Small intestine (tissue), 7 donors: Measurements from ENCODE around the gene HIC1. TPM values are rescaled to one million over a fixed set of nuclear protein-coding genes. Genes with fewer than 3 reads are reported as not detected.

Experiments used
- DNase-seq, 2 donors: peaks; one replicate each; pipeline versions ENCODE4 v3.0.0 to v3.0.0-alpha.2; 2013
- FAIRE-seq: peaks from 2 replicates; lab custom pipeline; 2012; peaks lifted over from hg19 to GRCh38; lab: Jason Lieb, UNC
- H3K27ac ChIP-seq, 3 donors: one replicate each; pipeline ENCODE4 v1.5.1; 2013; ENCODE audit warnings: low read length in 2 of 3, mild to moderate bottlenecking in 2 of 3, control low read depth in 1 of 3, inconsistent platforms in 1 of 3, low read depth in 1 of 3, moderate library complexity in 1 of 3
- H3K27me3 ChIP-seq, 3 donors: one replicate each; pipeline ENCODE4 v1.6.1; 2013; ENCODE audit warnings: low read length in 3 of 3, inconsistent platforms in 1 of 3; ENCODE audit not compliant: control insufficient read depth in 3 of 3, insufficient read depth in 3 of 3
- H3K36me3 ChIP-seq, 3 donors: one replicate each; pipeline ENCODE4 v1.6.1; 2013; ENCODE audit warnings: low read length in 3 of 3, inconsistent platforms in 1 of 3, low read depth in 1 of 3, mild to moderate bottlenecking in 1 of 3, moderate library complexity in 1 of 3; ENCODE audit not compliant: control insufficient read depth in 3 of 3, insufficient read depth in 2 of 3
- H3K4me1 ChIP-seq, 3 donors: one replicate each; pipeline ENCODE4 v1.6.1; 2013; ENCODE audit warnings: low read length in 2 of 3, inconsistent platforms in 1 of 3, low read depth in 1 of 3, mild to moderate bottlenecking in 1 of 3, moderate library complexity in 1 of 3; ENCODE audit not compliant: control insufficient read depth in 3 of 3, insufficient read depth in 2 of 3
- H3K4me3 ChIP-seq, 3 donors: one replicate each; pipeline ENCODE4 v1.5.1; 2013; ENCODE audit warnings: low read length in 3 of 3, control low read depth in 1 of 3, inconsistent platforms in 1 of 3, low read depth in 1 of 3, mild to moderate bottlenecking in 1 of 3, moderate library complexity in 1 of 3
- H3K9me3 ChIP-seq, 2 donors: one replicate each; pipeline ENCODE4 v1.6.1; 2013; ENCODE audit warnings: low read depth in 1 of 2, low read length in 1 of 2; ENCODE audit not compliant: control insufficient read depth in 2 of 2, insufficient read depth in 1 of 2
- WGBS, 3 donors: extraction: QIAGEN DNeasy Blood & Tissue Kit; methylation state at CpG; one replicate each; pipeline ENCODE4 v1.1.7; 2013; 5-methylcytosine and 5-hydroxymethylcytosine counted together
- polyA plus RNA-seq, 4 donors: library from polyadenylated mRNA; stranded (reverse) in 3 of 4; unstranded in 1 of 4; fragments of 200-250 nt in 3 of 4; fragments of 120-200 nt in 1 of 4; gene quantifications; one replicate each; pipeline versions ENCODE4 v1.2.1 to v1.2.3, GENCODE V29; 2013
- donor health status: healthy with polysubstance abuse.
- donor health status: control.
- donor health status: control.
- donor health status: Bipolar disorder and iron deficiency.
- donor health status: healthy.

HIC1 gene
- polyA plus RNA-seq, 4 donors: 0.89 to 11.2 (median 6.6) TPM

DNA sequence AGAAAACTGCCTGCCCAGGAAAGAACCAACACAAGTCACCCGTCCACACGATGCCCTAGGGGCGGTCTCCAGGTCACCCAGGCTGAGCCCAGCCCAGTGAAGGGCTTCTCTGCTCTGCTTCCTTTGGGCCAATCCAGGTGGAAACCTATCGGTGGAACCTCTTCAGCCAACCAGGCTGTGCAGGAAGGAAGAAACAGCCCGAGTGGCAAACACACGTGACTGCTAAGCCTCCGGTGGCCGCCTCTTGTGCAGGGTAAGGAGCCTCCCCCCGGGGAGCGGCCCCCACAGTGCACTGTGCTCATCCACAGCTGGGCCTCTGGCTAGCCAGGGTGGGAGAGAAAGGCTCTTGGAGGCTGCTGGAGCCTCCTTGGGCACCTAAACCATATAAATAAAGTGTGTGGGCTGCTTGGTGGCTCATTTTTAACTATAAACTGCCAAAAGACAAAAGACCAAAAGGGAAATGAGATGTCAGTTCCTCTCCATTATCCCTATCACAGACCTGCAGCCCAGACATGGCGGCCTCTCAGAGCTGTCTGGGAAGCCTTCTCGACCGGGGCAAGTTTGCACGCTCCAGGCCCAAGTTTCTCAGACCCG lies 32.2 kb upstream of the HIC1 start:
- Histone ChIP-seq H3K4me1 (peaks cover 0 to 15% (median 0%) of the 10 kb centered on the region in 3 donors), H3K36me3 (no peaks in the 10 kb centered on the region), H3K9me3 (no peaks in the 10 kb centered on the region), H3K27me3 (peaks cover 8 to 88% (median 25%) of the 10 kb centered on the region in 3 donors), H3K4me3 (no peak overlapping the region), H3K27ac (no peak overlapping the region)
- FAIRE-seq: no peak
- DNase-seq: no peak
- WGBS, 3 donors: 63 to 70% (median 66%) methylated on average over 15 of the region's 15 CpGs

DNA sequence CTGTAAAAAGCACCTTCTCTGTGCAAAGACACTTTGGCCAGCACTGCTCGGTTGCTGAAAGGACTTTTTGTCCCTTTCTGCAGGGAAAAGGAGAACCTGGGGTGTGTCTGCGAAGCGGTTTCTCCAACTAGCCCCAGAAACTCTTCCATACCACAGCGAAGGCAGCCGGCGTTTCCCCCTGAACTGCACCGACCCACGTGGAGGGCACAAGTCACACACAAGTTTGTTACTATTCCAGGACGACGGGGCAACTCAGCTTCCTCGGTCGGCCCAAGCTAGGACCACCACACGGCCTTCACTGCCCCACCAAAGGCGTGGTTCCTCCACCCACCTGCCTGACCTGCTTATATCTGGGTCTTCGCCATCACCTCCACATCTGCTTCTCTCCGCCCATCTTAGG lies 31.6 kb upstream of the HIC1 start:
- H3K27me3 ChIP-seq: peaks cover 6 to 90% (median 25%) of the 10 kb centered on the region in 3 donors
- H3K4me3 ChIP-seq: no peak overlapping the region
- H3K9me3 ChIP-seq: no peaks in the 10 kb centered on the region
- H3K4me1 ChIP-seq: peaks cover 0 to 15% (median 0%) of the 10 kb centered on the region in 3 donors
- H3K36me3 ChIP-seq: no peaks in the 10 kb centered on the region
- 39 to 59% (median 52%) methylated on average over 15 to 16 of the region's 16 CpGs for WGBS, 3 donors
- H3K27ac ChIP-seq: no peak overlapping the region
- FAIRE-seq (no peak), DNase-seq (no peak)

DNA sequence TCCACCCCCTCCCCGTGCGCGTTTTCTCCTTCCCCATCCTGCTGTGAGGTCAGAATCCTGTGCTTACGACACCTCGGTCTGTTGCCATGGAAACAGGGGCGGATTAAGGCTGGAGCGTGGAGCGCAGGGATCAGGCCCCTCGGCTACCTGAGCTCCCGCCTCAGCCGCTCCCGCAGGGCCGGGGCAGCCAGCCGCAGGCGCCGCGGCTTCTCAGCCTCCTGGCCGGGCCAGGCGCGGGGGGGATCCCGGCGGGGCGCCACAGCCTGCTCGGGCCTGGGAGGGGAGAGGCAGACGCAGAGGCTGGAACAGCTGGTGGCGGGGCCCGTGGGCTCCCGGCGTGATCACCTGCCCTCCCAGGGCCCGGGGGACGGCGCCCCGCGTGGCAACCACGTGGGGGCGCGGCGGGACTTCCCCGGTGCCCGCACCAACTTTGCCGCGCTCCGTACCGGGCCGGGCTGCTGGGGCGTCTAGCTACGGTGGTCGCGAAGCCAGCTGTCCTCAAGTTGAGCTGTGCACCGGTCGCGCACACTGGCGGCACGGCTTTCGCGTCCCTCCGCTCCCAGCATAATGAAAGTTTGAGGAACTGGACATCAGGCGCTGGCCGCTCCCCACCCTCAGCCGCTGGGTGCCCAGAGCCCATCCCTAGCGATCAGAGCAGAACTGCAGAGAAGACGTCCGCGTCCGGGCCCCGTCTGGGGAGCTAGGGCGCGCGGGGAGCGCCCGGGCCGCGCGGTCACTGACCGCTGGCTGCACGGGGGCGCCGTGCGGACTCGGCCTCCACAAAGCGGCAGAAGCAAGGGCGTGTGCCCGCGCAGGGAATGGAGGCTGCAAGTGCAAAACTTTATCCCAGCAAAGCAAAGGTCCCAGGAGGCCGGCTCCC lies 31.0 kb upstream of the HIC1 start:
- DNase-seq (peak in 1 of 2 donors; percentile 62), FAIRE-seq (no peak)
- Histone ChIP-seq H3K27ac (no peak overlapping the region), H3K4me1 (peaks cover 0 to 15% (median 0%) of the 10 kb centered on the region in 3 donors), H3K36me3 (no peaks in the 10 kb centered on the region), H3K27me3 (peaks cover 6 to 90% (median 25%) of the 10 kb centered on the region in 3 donors), H3K4me3 (peak overlapping the region in 1 of 3 donors; percentile 47), H3K9me3 (no peaks in the 10 kb centered on the region)
- WGBS, 3 donors: 1 to 4% (median 2%) methylated on average over 67 to 85 of the region's 85 CpGs

DNA sequence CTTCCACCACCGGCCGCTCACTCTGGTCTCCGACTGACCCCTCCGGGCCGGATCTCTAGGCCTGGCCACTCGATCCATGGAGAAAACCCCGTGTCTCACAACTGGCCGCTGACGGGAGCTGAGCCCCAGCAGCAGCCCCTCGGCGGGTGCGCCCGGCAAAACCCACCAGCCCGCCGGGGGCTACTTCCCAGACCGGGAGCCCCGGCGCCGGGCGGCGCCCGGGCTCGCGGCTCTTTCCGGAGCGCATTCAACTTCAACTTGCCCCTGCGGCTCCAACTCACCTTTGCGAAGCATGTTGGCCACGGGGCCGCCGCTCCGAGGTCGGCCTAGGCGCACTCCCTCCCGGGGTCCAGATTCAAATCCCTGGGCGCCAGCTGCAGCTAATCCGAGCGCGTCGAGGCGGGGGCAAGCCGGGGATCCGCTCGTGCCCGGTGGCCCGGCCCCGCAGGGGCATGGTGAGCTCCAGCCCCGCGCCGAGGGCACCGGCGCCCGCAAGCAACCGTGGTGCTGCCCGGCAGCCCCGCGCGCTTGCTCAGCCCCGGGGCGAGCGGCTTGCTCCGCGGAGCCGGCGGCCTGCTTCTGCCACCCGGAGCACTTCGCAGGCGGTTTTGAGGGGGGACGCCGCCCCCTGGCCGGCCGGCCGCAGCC lies 30.2 kb upstream of the HIC1 start:
- peaks cover 6 to 91% (median 23%) of the 10 kb centered on the region in 3 donors for H3K27me3 ChIP-seq
- H3K36me3 ChIP-seq: no peaks in the 10 kb centered on the region
- FAIRE-seq: no peak
- 1 to 2% (median 1%) methylated on average over 48 to 73 of the region's 73 CpGs for WGBS, 3 donors
- DNase-seq: peak in 1 of 2 donors; percentile 30
- H3K4me3 ChIP-seq: peak overlapping the region in 2 of 3 donors; percentile 47 to 51
- peaks cover 0 to 17% (median 3%) of the 10 kb centered on the region in 3 donors for H3K4me1 ChIP-seq
- no peaks in the 10 kb centered on the region for H3K9me3 ChIP-seq
- H3K27ac ChIP-seq: no peak overlapping the region

DNA sequence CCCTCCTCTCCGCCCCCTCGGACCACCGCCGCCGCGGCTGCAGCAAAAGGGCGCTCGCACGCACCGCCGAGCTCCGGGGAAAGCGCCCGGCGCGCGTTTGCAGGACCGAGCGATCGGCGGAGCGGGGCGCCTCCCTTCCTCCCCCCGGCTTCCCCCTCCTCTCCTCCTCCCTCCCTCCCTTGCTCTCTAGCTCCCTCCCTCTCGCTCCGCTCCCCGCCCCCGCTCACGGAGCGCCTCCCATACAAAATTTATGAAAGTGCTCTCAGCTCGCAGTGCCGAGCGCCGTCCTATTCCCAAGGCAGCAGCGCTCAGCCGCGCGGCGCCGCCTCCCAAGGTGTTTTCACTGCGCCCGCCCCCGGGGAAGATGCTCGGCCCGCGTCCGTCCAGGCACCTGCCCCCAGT lies 29.7 kb upstream of the HIC1 start, which contains the start of gene RTN4RL1:
Gene RTN4RL1 (minus strand): TSS at position 115 of the 402 bp plus-strand sequence. CDS start 469 bp downstream, outside the sequence.
- WGBS, 3 donors: 0 to 1% (median 0%) methylated on average over 36 to 47 of the region's 47 CpGs
- H3K36me3 ChIP-seq: no peaks in the 10 kb centered on the region
- H3K9me3 ChIP-seq: no peaks in the 10 kb centered on the region
- DNase-seq (peak; percentile 31 to 61), FAIRE-seq (no peak)
- peaks cover 0 to 18% (median 4%) of the 10 kb centered on the region in 3 donors for H3K4me1 ChIP-seq
- no peak within 1 kb of the TSS for H3K27ac ChIP-seq
- H3K4me3 ChIP-seq: peak within 1 kb of the TSS; percentile 32 to 51 (median 47)
- H3K27me3 ChIP-seq: peaks cover 6 to 87% (median 23%) of the 10 kb centered on the region in 3 donors

DNA sequence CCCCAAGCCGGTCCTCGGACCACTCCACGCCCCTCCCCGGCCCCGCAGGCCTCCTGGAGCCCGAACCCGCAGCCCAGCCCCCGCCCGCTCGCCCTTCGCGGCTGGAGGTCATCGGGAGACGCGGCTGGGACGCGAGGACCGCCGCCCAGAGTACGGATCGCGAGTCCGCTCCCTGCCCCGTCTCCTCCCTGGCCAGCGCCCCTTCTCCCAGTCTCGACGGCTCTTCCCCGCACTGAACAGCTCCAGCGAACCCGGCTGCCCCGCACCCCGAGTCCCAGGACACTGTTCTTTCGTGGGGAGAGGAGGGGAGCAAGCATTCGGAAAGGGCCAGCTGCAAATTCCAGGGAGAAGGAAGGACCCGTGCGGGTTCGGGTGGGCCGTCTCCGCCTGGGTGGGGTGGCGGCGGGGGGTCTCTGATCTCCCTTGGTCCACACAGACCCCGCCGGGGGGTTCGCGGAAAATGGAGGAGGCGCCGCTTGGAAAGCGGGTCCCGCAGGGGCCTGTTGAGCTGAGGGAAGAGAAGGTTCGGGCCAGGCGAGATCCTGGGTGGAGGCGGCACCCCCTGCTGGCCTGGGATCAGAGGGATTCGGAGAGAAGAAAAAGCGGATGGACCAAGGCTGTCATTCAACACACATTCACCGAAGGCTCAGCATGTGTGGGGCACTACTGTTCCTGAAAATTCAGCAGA lies 29.1 kb upstream of the HIC1 start:
- DNase-seq: peak; percentile 73 to 83

DNA sequence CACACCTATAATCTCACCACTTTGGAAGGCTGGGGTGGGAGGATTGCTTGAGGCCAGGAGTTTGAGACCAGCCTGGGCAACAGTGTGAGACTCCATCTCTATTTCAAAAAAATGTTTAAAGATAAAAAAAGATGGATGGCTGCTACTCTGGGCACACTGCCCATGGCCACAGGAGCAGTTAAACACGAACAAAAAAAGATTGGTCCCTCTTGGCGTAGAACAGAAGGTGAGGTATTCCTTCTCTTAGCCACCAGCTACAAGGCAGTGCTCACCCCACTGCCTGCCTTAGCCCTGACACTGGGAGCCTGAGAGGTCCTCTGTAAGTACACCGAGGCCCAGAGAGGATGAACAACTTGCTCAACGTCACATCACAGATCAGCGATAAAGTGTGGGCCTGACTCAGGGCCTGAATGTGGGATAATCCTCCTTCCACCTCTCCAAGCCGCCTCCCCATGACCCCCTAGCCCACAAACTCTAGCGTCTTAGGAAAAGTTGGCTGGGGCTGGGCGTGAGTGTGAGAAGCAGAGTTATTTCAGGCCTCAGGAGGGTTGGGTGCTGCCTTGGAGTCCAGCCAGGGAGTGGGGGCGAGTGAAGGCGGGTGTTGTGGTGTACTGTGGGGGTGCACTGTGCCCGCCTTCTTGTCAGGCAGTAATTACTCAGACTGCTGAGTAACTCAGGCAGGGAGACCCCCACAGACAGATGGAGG lies 27.2 kb upstream of the HIC1 start:
- 54 to 73% (median 54%) methylated on average over 11 of the region's 11 CpGs for WGBS, 3 donors
- Histone ChIP-seq H3K9me3 (no peaks in the 10 kb centered on the region), H3K27ac (no peak overlapping the region), H3K4me3 (no peak overlapping the region), H3K4me1 (peaks cover 2 to 24% (median 9%) of the 10 kb centered on the region in 3 donors), H3K27me3 (peaks cover 6 to 63% (median 23%) of the 10 kb centered on the region in 3 donors), H3K36me3 (no peaks in the 10 kb centered on the region)
- DNase-seq (no peak), FAIRE-seq (no peak)

More for the DNA sequence above, 29.1 kb upstream of the HIC1 start:
- no peaks in the 10 kb centered on the region for H3K9me3 ChIP-seq
- H3K27ac ChIP-seq: no peak overlapping the region
- WGBS, 3 donors: 1 to 3% (median 2%) methylated on average over 33 to 55 of the region's 55 CpGs
- FAIRE-seq: no peak
- no peaks in the 10 kb centered on the region for H3K36me3 ChIP-seq
- H3K4me3 ChIP-seq: peak overlapping the region; percentile 32 to 51 (median 47)
- peaks cover 0 to 19% (median 5%) of the 10 kb centered on the region in 3 donors for H3K4me1 ChIP-seq
- H3K27me3 ChIP-seq: peaks cover 6 to 82% (median 23%) of the 10 kb centered on the region in 3 donors
